ENCODE results near the gene OSER1.

- TF ChIP-seq CTCF (IDR thresholded peaks at IDR 0.05; ENCODE audit: poor library complexity) (no peak), EZH2 (IDR thresholded peaks at IDR 0.05; ENCODE audit: borderline replicate concordance) (no peak)
Observed at GRCh38 chr20:44206132-44206531, 4.4 kb downstream of the OSER1 start.
